ENCODE measurements around the gene UMODL1. TPM values are rescaled to one million over a fixed set of nuclear protein-coding genes. Genes with fewer than 3 reads are reported as not detected.

The UMODL1 gene
- total RNA-seq, 1 experiment from 2014 or later = not detected

DNA sequence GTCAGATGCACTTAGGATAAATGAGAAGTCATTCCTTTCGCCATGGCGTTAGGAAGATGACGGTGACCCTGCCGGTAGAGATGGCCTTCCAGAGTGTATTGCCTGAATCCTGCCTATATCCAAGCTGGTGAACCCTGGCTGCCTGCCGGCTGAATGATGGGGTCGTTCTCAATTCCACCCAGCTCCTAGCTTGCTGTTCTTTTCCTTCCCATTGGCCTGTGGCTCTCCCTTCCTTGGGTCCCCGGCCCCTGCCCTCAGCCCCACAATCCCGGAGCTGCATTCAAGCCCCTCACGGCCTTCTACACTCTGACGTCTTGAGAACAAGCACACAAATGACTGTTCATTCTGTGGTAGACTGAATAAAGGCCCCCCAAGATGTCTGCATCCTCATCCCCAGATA, 32.7 kb upstream of the UMODL1 start:
- no TSS peak for BruUV-seq (replicated peaks)
- H3K4me1 ChIP-seq (replicated peaks; ENCODE audit: insufficient read depth) = peaks cover 14% of the 10 kb centered on the region
- H2AFZ ChIP-seq = no peak overlapping the region
- H3K9me2 ChIP-seq (ENCODE audit: insufficient read depth) = no peaks in the 10 kb centered on the region
- no peaks in the 10 kb centered on the region for H3F3A ChIP-seq (ENCODE audit: insufficient read depth, low read depth)
- intact Hi-C loops (cut with micrococcal nuclease; ENCODE audit: unreplicated experiment) = no loop called here
- H3K9me3 ChIP-seq (ENCODE audit: insufficient read depth, low read depth) = no peaks in the 10 kb centered on the region
- no peak overlapping the region for H3K4me2 ChIP-seq
- no peaks in the 10 kb centered on the region for H3K36me3 ChIP-seq (ENCODE audit: low read depth)
- H3K4me3 ChIP-seq = no peak overlapping the region
- TF ChIP-seq, protein P1, sequence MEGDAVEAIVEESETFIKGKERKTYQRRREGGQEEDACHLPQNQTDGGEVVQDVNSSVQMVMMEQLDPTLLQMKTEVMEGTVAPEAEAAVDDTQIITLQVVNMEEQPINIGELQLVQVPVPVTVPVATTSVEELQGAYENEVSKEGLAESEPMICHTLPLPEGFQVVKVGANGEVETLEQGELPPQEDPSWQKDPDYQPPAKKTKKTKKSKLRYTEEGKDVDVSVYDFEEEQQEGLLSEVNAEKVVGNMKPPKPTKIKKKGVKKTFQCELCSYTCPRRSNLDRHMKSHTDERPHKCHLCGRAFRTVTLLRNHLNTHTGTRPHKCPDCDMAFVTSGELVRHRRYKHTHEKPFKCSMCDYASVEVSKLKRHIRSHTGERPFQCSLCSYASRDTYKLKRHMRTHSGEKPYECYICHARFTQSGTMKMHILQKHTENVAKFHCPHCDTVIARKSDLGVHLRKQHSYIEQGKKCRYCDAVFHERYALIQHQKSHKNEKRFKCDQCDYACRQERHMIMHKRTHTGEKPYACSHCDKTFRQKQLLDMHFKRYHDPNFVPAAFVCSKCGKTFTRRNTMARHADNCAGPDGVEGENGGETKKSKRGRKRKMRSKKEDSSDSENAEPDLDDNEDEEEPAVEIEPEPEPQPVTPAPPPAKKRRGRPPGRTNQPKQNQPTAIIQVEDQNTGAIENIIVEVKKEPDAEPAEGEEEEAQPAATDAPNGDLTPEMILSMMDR (conservative IDR thresholded peaks at IDR 0.05) = no peak
- no peak for TF ChIP-seq EZH2 (IDR thresholded peaks at IDR 0.05; ENCODE audit: low read depth)
- ChIA-PET POLR2A (ENCODE audit: unreplicated experiment) (no interaction called here), CTCF (no interaction called here)
- H4K20me1 ChIP-seq (ENCODE audit: insufficient read depth) = no peaks in the 10 kb centered on the region
- no peak for DNase-seq
- H3K27ac ChIP-seq = no peak overlapping the region
- H3K79me2 ChIP-seq (ENCODE audit: low read depth) = no peaks in the 10 kb centered on the region
- H3K27me3 ChIP-seq (ENCODE audit: insufficient read depth, low read depth) = no peaks in the 10 kb centered on the region

DNA sequence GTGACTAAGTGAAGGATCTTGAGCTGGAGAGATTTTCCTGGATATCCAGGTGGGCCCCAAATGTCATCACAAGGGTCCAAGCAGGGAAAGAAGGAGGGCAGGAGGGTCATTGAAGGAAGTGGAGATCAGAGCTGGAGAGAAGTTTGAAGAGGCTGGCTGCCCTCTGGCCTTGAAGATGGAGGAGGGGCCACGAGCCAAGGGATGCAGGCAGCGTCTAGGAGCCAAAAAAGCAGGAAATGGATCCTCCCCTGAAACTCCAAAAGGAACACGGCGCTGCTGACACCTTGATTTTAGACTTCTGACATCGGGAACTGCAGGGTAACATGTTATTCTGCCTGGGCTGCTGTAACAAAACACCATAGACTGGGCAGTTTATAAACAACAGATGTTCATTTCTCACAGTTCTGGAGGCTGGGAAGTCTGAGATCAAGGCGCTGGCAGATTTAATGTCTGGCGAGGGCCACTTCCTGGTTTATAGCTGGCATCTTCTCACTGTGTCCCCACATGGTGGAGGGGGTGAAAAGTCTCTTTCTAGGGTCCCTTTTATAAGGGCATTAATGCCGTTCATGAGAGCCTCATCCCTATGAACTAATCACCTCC, 32.2 kb upstream of the UMODL1 start:
- BruUV-seq (replicated peaks) = no TSS peak
- DNase-seq = no peak
- H3K27ac ChIP-seq = no peak overlapping the region
- no peaks in the 10 kb centered on the region for H3K36me3 ChIP-seq (ENCODE audit: low read depth)
- no peaks in the 10 kb centered on the region for H4K20me1 ChIP-seq (ENCODE audit: insufficient read depth)
- no peak overlapping the region for H2AFZ ChIP-seq
- intact Hi-C loops (cut with micrococcal nuclease; ENCODE audit: unreplicated experiment) = no loop called here
- no peaks in the 10 kb centered on the region for H3K9me3 ChIP-seq (ENCODE audit: insufficient read depth, low read depth)
- H3K9me2 ChIP-seq (ENCODE audit: insufficient read depth) = no peaks in the 10 kb centered on the region
- H3K4me2 ChIP-seq = no peak overlapping the region
- no peaks in the 10 kb centered on the region for H3F3A ChIP-seq (ENCODE audit: insufficient read depth, low read depth)
- TF ChIP-seq, protein P1 (conservative IDR thresholded peaks at IDR 0.05) = no peak
- no peak for TF ChIP-seq EZH2 (IDR thresholded peaks at IDR 0.05; ENCODE audit: low read depth)
- no peaks in the 10 kb centered on the region for H3K27me3 ChIP-seq (ENCODE audit: insufficient read depth, low read depth)
- H3K79me2 ChIP-seq (ENCODE audit: low read depth) = no peaks in the 10 kb centered on the region
- ChIA-PET CTCF (no interaction called here), POLR2A (ENCODE audit: unreplicated experiment) (no interaction called here)
- H3K4me1 ChIP-seq (replicated peaks; ENCODE audit: insufficient read depth) = peaks cover 14% of the 10 kb centered on the region
- H3K4me3 ChIP-seq = no peak overlapping the region

DNA sequence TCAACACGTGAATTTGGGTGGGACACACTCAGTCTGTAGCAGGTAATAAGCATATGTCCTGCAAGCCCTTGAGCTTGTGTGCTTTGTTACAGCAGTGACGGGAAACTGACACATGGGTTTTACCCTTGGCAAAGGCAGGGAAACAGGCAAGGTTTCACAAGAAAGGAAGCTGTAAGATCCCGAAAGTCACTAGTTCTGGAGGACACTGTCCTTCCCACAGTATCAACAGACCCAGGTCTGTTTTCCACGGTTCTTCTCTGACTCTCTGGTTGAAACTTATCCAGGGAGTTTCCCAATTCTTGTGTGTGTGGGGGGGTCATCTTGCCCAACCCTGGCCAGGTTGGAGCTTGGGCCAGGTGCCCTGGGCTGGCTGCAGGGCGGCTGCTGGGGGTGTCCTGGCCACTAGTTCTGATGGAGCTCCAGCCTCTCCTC, 31.6 kb upstream of the UMODL1 start:
- H3F3A ChIP-seq (ENCODE audit: insufficient read depth, low read depth) = no peaks in the 10 kb centered on the region
- no peaks in the 10 kb centered on the region for H4K20me1 ChIP-seq (ENCODE audit: insufficient read depth)
- no peak overlapping the region for H2AFZ ChIP-seq
- H3K27me3 ChIP-seq (ENCODE audit: insufficient read depth, low read depth) = no peaks in the 10 kb centered on the region
- H3K79me2 ChIP-seq (ENCODE audit: low read depth) = no peaks in the 10 kb centered on the region
- no peak overlapping the region for H3K4me2 ChIP-seq
- no peak overlapping the region for H3K4me3 ChIP-seq
- TF ChIP-seq EZH2 (IDR thresholded peaks at IDR 0.05; ENCODE audit: low read depth) = no peak
- TF ChIP-seq, protein P1 (conservative IDR thresholded peaks at IDR 0.05) = no peak
- BruUV-seq (replicated peaks) = no TSS peak
- H3K27ac ChIP-seq = no peak overlapping the region
- ChIA-PET CTCF (no interaction called here), POLR2A (ENCODE audit: unreplicated experiment) (interaction anchor here (0.7 kb wide), 1 partner anchor 25 kb away, joined by 4 read pairs; no protein-coding TSS in a partner anchor)
- H3K9me3 ChIP-seq (ENCODE audit: insufficient read depth, low read depth) = no peaks in the 10 kb centered on the region
- DNase-seq = no peak
- no peaks in the 10 kb centered on the region for H3K36me3 ChIP-seq (ENCODE audit: low read depth)
- H3K4me1 ChIP-seq (replicated peaks; ENCODE audit: insufficient read depth) = peaks cover 14% of the 10 kb centered on the region
- H3K9me2 ChIP-seq (ENCODE audit: insufficient read depth) = no peaks in the 10 kb centered on the region
- intact Hi-C loops (cut with micrococcal nuclease; ENCODE audit: unreplicated experiment) = no loop called here
